Measurements from ENCODE around the gene BBIP1.

- TF ChIP-seq CTCF (IDR thresholded peaks at IDR 0.05; ENCODE audit: extremely low read depth in 1 of 2, insufficient read depth in 1 of 2, low read depth in 1 of 2, low read length in 2 of 2) (no peak), POLR2A (IDR thresholded peaks at IDR 0.05; ENCODE audit: low read depth, low read length) (no peak), EZH2 (IDR thresholded peaks at IDR 0.05; ENCODE audit: borderline replicate concordance, low read depth, low read length, severe bottlenecking) (no peak), POLR2AphosphoS5 (IDR thresholded peaks at IDR 0.05; ENCODE audit: insufficient read depth, low read depth, low read length) (no peak), FOS (IDR thresholded peaks at IDR 0.05; ENCODE audit: borderline replicate concordance, insufficient read depth, low read length) (no peak), MYC (IDR thresholded peaks at IDR 0.05; ENCODE audit: low read depth, low read length) (no peak), GATA2 (IDR thresholded peaks at IDR 0.05; ENCODE audit: insufficient read depth, insufficient read length, low read depth, low read length) (no peak), JUN (IDR thresholded peaks at IDR 0.05; ENCODE audit: borderline replicate concordance, insufficient read depth, insufficient read length, low read depth) (no peak)
- TF ChIP-seq, protein P1, sequence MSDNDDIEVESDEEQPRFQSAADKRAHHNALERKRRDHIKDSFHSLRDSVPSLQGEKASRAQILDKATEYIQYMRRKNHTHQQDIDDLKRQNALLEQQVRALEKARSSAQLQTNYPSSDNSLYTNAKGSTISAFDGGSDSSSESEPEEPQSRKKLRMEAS (IDR thresholded peaks at IDR 0.05; ENCODE audit: insufficient read depth, insufficient read length) = no peak
These were observed 35.1 kb downstream of the BBIP1 start for GRCh38 chr10:110883924-110884323.

Measured in endothelial cell of umbilical vein (primary cell).